ENCODE results near the gene C2CD2L.

- no peak for TF ChIP-seq CTCF (conservative IDR thresholded peaks at IDR 0.05; ENCODE audit: low read length)
- no peak for TF ChIP-seq EZH2phosphoT487 (IDR thresholded peaks at IDR 0.05; ENCODE audit: borderline replicate concordance)
Observed at GRCh38 chr11:119091178-119091577, 16.0 kb upstream of the C2CD2L start.

All from Loucy (cell line).